Testis (tissue), 2 donors: Measurements from ENCODE around the gene RYR1.

Source experiments
- POLR2A ChIP-seq: fragments of 450-650 bp; IDR thresholded peaks from one replicate; pipeline ENCODE4 v1.6.1; 2017; ENCODE audit warnings: antibody characterized with exemption, mild to moderate bottlenecking, moderate library complexity
- TF ChIP-seq, protein P1 (sequence below), 3 experiments: fragments of 450-650 bp in 2 of 3; fragments of 200-600 bp in 1 of 3; sonication (generic) in 1 of 3; IDR thresholded peaks; one replicate each; pipeline ENCODE4 v1.5.1; 2016 to 2019; ENCODE audit warnings: antibody characterized with exemption in 3 of 3, mild to moderate bottlenecking in 2 of 3, moderate library complexity in 1 of 3

DNA sequence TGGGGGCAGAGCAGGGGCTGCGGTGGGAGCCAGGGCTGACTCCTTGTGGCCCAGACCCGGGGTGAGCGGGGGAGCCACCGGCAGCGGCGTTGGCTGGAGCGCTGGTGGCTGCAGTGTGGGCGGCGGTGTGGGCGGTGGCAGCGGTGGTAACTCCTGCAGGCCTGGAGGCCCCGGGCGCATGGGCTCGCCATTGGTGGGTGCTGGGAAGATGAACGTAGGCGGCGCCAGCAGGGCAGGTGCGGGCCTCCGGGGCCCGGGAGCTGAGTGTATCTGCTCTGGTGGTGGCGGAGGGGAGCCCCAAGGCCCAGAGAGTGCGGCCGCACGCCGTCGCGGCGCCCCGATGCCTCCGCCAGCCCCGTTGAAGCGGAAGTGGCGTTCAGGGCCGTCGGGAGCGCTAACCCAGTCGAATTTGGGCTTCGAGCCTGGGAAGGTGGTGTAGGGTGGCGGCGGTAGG lies 47.7 kb upstream of the RYR1 start:
- TF ChIP-seq POLR2A: no peak
- TF ChIP-seq, protein P1, sequence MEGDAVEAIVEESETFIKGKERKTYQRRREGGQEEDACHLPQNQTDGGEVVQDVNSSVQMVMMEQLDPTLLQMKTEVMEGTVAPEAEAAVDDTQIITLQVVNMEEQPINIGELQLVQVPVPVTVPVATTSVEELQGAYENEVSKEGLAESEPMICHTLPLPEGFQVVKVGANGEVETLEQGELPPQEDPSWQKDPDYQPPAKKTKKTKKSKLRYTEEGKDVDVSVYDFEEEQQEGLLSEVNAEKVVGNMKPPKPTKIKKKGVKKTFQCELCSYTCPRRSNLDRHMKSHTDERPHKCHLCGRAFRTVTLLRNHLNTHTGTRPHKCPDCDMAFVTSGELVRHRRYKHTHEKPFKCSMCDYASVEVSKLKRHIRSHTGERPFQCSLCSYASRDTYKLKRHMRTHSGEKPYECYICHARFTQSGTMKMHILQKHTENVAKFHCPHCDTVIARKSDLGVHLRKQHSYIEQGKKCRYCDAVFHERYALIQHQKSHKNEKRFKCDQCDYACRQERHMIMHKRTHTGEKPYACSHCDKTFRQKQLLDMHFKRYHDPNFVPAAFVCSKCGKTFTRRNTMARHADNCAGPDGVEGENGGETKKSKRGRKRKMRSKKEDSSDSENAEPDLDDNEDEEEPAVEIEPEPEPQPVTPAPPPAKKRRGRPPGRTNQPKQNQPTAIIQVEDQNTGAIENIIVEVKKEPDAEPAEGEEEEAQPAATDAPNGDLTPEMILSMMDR (IDR thresholded peaks at IDR 0.05): no peak
